GM18909 (cell line): ENCODE measurements around the gene KRT3.
"Not testable (repeated sequence)": the region's sequence is repeated elsewhere in the genome, so short reads cannot be mapped to it uniquely, and the experiment has no call there.

ENCODE experiments used
- ATAC-seq: cut with Tn5 transposase; IDR thresholded peaks from one replicate; pipeline ENCODE4 v1.9.1; 2021; ENCODE audit warnings: mild to moderate bottlenecking; ENCODE audit not compliant: unreplicated experiment, poor library complexity

The KRT3 gene

GRCh38 chr12:52799505-52800211, 3.7 kb upstream of the KRT3 start:
- no peak for ATAC-seq

- ATAC-seq, result no peak
Measured at GRCh38 chr12:52798671-52799504, 3.0 kb upstream of the KRT3 start.

GRCh38 chr12:52798003-52798670, 2.2 kb upstream of the KRT3 start:
- ATAC-seq, result no peak

GRCh38 chr12:52797529-52797894, 1.6 kb upstream of the KRT3 start:
- no peak for ATAC-seq

- no peak for ATAC-seq
Measured at GRCh38 chr12:52796839-52797528, 1.1 kb upstream of the KRT3 start.

GRCh38 chr12:52796429-52796794, 495 bp upstream of the KRT3 start:
- ATAC-seq, result no peak

- not testable (repeated sequence) for ATAC-seq
Measured at GRCh38 chr12:52795332-52795674, 614 bp downstream of the KRT3 start.

GRCh38 chr12:52794479-52795331, 1.2 kb downstream of the KRT3 start:
- ATAC-seq, result no peak

GRCh38 chr12:52792185-52793029, 3.5 kb downstream of the KRT3 start:
- ATAC-seq, result no peak

- no peak for ATAC-seq
Measured at GRCh38 chr12:52791271-52792184, 4.4 kb downstream of the KRT3 start.

- ATAC-seq, result no peak
Measured at GRCh38 chr12:52790427-52791270, 5.3 kb downstream of the KRT3 start.

GRCh38 chr12:52789637-52790426, 6.1 kb downstream of the KRT3 start:
- ATAC-seq, result no peak

GRCh38 chr12:52788876-52789636, 6.9 kb downstream of the KRT3 start:
- ATAC-seq, result no peak

GRCh38 chr12:52788192-52788875, 7.6 kb downstream of the KRT3 start:
- no peak for ATAC-seq
